IMR-90 (cell line): ENCODE data around the gene PTPRF. TPM values are rescaled to one million over a fixed set of nuclear protein-coding genes. Genes with fewer than 3 reads are reported as not detected.
A peak's percentile ranks its signal among the peaks of the same experiment; 100 is the strongest.

Experiments
- ATAC-seq: fragments of 200-7000 bp; cut with Tn5 transposase; 2 replicates; pipeline ENCODE4 v1.9.1; 2020; ENCODE audit warnings: low read depth, mild to moderate bottlenecking, moderate library complexity
- BruUV-seq: library from RNA; stranded (reverse); fragments of 400-500 nt; replicated peaks from 2 replicates; lab custom pipeline; 2021; lab: Mats Ljungman, UMichigan
- CTCF ChIA-PET: fragments of 300-600 bp; formaldehyde crosslinking; extraction: SDS; loops from one replicate; lab custom pipeline; 2021; ENCODE audit warnings: antibody characterized with exemption; lab: Yijun Ruan, JAX
- POLR2A ChIA-PET: fragments of 300-600 bp; sonication (Branson Sonifier 250); formaldehyde crosslinking; loops from one replicate; lab custom pipeline; 2022; ENCODE audit warnings: antibody characterized with exemption; ENCODE audit not compliant: unreplicated experiment; lab: Charles Lee
- DNase-seq: peaks from one replicate; pipeline ENCODE4 v3.0.0; 2013
- H2AFZ ChIP-seq: replicated peaks from 2 replicates; pipeline ENCODE3; 2013; ENCODE audit warnings: low read length, mild to moderate bottlenecking; ENCODE audit not compliant: poor library complexity
- H2AK5ac ChIP-seq: 2 replicates; pipeline ENCODE4 v1.6.1; 2013; ENCODE audit warnings: low read depth, low read length, inconsistent platforms
- H2AK9ac ChIP-seq: replicated peaks from 2 replicates; pipeline ENCODE3; 2013; ENCODE audit warnings: mild to moderate bottlenecking, low read depth, low read length, moderate library complexity; ENCODE audit not compliant: poor library complexity
- H2BK120ac ChIP-seq: 2 replicates; pipeline ENCODE4 v1.6.1; 2013; ENCODE audit warnings: low read depth, low read length, inconsistent platforms
- H2BK15ac ChIP-seq: 3 replicates; pipeline ENCODE4 v1.6.1; 2013; ENCODE audit warnings: low read depth, low read length, inconsistent platforms
- H2BK20ac ChIP-seq: 2 replicates; pipeline ENCODE4 v1.6.1; 2013; ENCODE audit warnings: low read depth, mild to moderate bottlenecking, inconsistent platforms, low read length, moderate library complexity
- H2BK5ac ChIP-seq: 2 replicates; pipeline ENCODE4 v1.6.1; 2013; ENCODE audit warnings: mild to moderate bottlenecking, low read depth, low read length, inconsistent platforms; ENCODE audit not compliant: poor library complexity, severe bottlenecking
- H3K14ac ChIP-seq: replicated peaks from 2 replicates; pipeline ENCODE4 v1.6.1; 2013; ENCODE audit warnings: low read depth, low read length, inconsistent platforms
- H3K18ac ChIP-seq: 2 replicates; pipeline ENCODE4 v1.6.1; 2013; ENCODE audit warnings: low read depth, low read length, control low read depth
- H3K23ac ChIP-seq: 2 replicates; pipeline ENCODE4 v1.6.1; 2013; ENCODE audit warnings: low read depth, low read length, inconsistent platforms
- H3K27ac ChIP-seq: 2 replicates; pipeline ENCODE4 v1.5.1; 2013; ENCODE audit warnings: mild to moderate bottlenecking, control low read depth, low read length; ENCODE audit not compliant: insufficient read depth
- H3K27me3 ChIP-seq: 2 replicates; pipeline ENCODE4 v1.6.1; 2013; ENCODE audit warnings: low read length; ENCODE audit not compliant: control insufficient read depth, insufficient read depth
- H3K36me3 ChIP-seq: 2 replicates; pipeline ENCODE4 v1.6.1; 2013; ENCODE audit warnings: low read length, mixed read lengths; ENCODE audit not compliant: control insufficient read depth, insufficient read depth
- H3K4ac ChIP-seq: 2 replicates; pipeline ENCODE4 v1.6.1; 2013; ENCODE audit warnings: low read depth, low read length, inconsistent platforms
- H3K4me1 ChIP-seq: 2 replicates; pipeline ENCODE4 v1.6.1; 2013; ENCODE audit warnings: low read length, mixed read lengths; ENCODE audit not compliant: control insufficient read depth, insufficient read depth
- H3K4me2 ChIP-seq: 2 replicates; pipeline ENCODE4 v1.6.1; 2013; ENCODE audit warnings: low read depth, mild to moderate bottlenecking, control low read depth, low read length, moderate library complexity
- H3K4me3 ChIP-seq: 2 replicates; pipeline ENCODE4 v1.5.1; 2013; ENCODE audit warnings: low read depth, mild to moderate bottlenecking, control low read depth, low read length, moderate library complexity; ENCODE audit not compliant: insufficient read depth
- H3K56ac ChIP-seq: 2 replicates; pipeline ENCODE4 v1.6.1; 2013; ENCODE audit warnings: low read length, inconsistent platforms; ENCODE audit not compliant: insufficient read depth; ENCODE audit errors: extremely low read depth
- H3K79me1 ChIP-seq, 2 experiments: 2 replicates each; pipeline ENCODE4 v1.6.1; 2013; ENCODE audit warnings: low read length in 2 of 2, inconsistent platforms in 1 of 2, low read depth in 1 of 2
- H3K9ac ChIP-seq: 2 replicates; pipeline ENCODE4 v1.6.1; 2013; ENCODE audit warnings: low read depth, low read length, control low read depth
- H3K9me1 ChIP-seq: 2 replicates; pipeline ENCODE4 v1.6.1; 2013; ENCODE audit warnings: low read length, inconsistent platforms; ENCODE audit not compliant: insufficient read depth
- H3K9me3 ChIP-seq: 2 replicates; pipeline ENCODE4 v1.6.1; 2013; ENCODE audit warnings: low read length; ENCODE audit not compliant: control insufficient read depth, insufficient read depth
- H4K20me1 ChIP-seq: 2 replicates; pipeline ENCODE4 v1.6.1; 2013; ENCODE audit warnings: low read length, inconsistent platforms; ENCODE audit not compliant: insufficient read depth
- H4K5ac ChIP-seq: 2 replicates; pipeline ENCODE4 v1.6.1; 2013; ENCODE audit warnings: mild to moderate bottlenecking, low read depth, low read length, control low read depth
- H4K8ac ChIP-seq, 2 experiments: 2 replicates each; pipeline ENCODE4 v1.6.1; 2013; ENCODE audit warnings: low read depth in 2 of 2, low read length in 2 of 2, control low read depth in 1 of 2, inconsistent platforms in 1 of 2
- H4K91ac ChIP-seq: 2 replicates; pipeline ENCODE4 v1.6.1; 2013; ENCODE audit warnings: low read depth, low read length, inconsistent platforms; ENCODE audit not compliant: insufficient read depth
- BHLHE40 ChIP-seq: fragments of 150-350 bp; IDR thresholded peaks from 2 replicates; pipeline ENCODE4 v1.6.1; 2016; ENCODE audit warnings: mild to moderate bottlenecking, low read depth, low read length
- CEBPB ChIP-seq: IDR thresholded peaks from 2 replicates; pipeline ENCODE4 v1.6.1; 2012; ENCODE audit warnings: low read depth, low read length, improper control_type of control experiment
- CHD1 ChIP-seq: IDR thresholded peaks from 2 replicates; pipeline ENCODE4 v1.6.1; 2012; ENCODE audit warnings: low read depth, low read length, improper control_type of control experiment
- CTCF ChIP-seq: conservative IDR thresholded peaks from 2 replicates; pipeline ENCODE4 v1.5.1; 2012; ENCODE audit warnings: mild to moderate bottlenecking, low read depth, low read length, improper control_type of control experiment
- ELK1 ChIP-seq: fragments of 150-350 bp; IDR thresholded peaks from 2 replicates; pipeline ENCODE4 v1.6.1; 2016; ENCODE audit warnings: low read depth, mild to moderate bottlenecking, low read length, moderate library complexity, borderline replicate concordance
- FOS ChIP-seq: fragments of 150-350 bp; IDR thresholded peaks from 2 replicates; pipeline ENCODE4 v1.6.1; 2016; ENCODE audit warnings: low read depth, low read length
- MAFK ChIP-seq: IDR thresholded peaks from 2 replicates; pipeline ENCODE4 v1.6.1; 2012; ENCODE audit warnings: low read depth, low read length, improper control_type of control experiment
- MAZ ChIP-seq: IDR thresholded peaks from 2 replicates; pipeline ENCODE4 v1.6.1; 2012; ENCODE audit warnings: low read depth, mild to moderate bottlenecking, low read length, improper control_type of control experiment, moderate library complexity, borderline replicate concordance
- MXI1 ChIP-seq: IDR thresholded peaks from 2 replicates; pipeline ENCODE4 v1.6.1; 2012; ENCODE audit warnings: low read depth, mild to moderate bottlenecking, low read length, moderate library complexity, borderline replicate concordance
- NFE2L2 ChIP-seq: fragments of 150-350 bp; IDR thresholded peaks from 2 replicates; pipeline ENCODE4 v1.6.1; 2016; ENCODE audit warnings: low read depth, mild to moderate bottlenecking, low read length
- POLR2A ChIP-seq: IDR thresholded peaks from 2 replicates; pipeline ENCODE4 v1.6.1; 2012; ENCODE audit warnings: mild to moderate bottlenecking, low read depth, low read length
- RAD21 ChIP-seq: IDR thresholded peaks from 2 replicates; pipeline ENCODE4 v1.6.1; 2012; ENCODE audit warnings: low read length, improper control_type of control experiment
- RCOR1 ChIP-seq: IDR thresholded peaks from 2 replicates; pipeline ENCODE4 v1.6.1; 2012; ENCODE audit warnings: mild to moderate bottlenecking, low read length, improper control_type of control experiment; ENCODE audit not compliant: insufficient replicate concordance
- SMC3 ChIP-seq: fragments of 150-350 bp; IDR thresholded peaks from 2 replicates; pipeline ENCODE4 v1.6.1; 2016; ENCODE audit warnings: low read depth, mild to moderate bottlenecking, antibody characterized with exemption, low read length, moderate library complexity
- USF2 ChIP-seq: fragments of 150-350 bp; IDR thresholded peaks from 2 replicates; pipeline ENCODE4 v1.6.1; 2017; ENCODE audit warnings: mild to moderate bottlenecking, antibody characterized with exemption, low read length, low read depth
- WGBS, 2 experiments: methylation state at CpG; one replicate each; pipeline versions ENCODE4 v1.1.5 to v1.1.7; 2013; ENCODE audit warnings: missing lambda C conversion rate in 2 of 2; ENCODE audit not compliant: insufficient read length in 1 of 2; ENCODE audit errors: extremely low coverage in 2 of 2; 5-methylcytosine and 5-hydroxymethylcytosine counted together
- dilution Hi-C: fragments of 300-500 bp; cut with HindIII; formaldehyde crosslinking; loops from one replicate; pipeline ENCODE4 v1.14.3; 2018; ENCODE audit warnings: low sequenced_read_pairs; ENCODE audit not compliant: unreplicated experiment
- in situ Hi-C: fragments of 300-500 bp; cut with MboI; formaldehyde crosslinking; loops from 3 replicates; pipeline ENCODE4 v1.14.3; 2019; ENCODE audit warnings: low sequenced_read_pairs, inconsistent platforms, mixed read lengths
- intact Hi-C: fragments of 100-400 bp; cut with micrococcal nuclease; formaldehyde crosslinking; loops from 2 replicates; pipeline ENCODE4 v1.10.0; 2022
- polyA plus RNA-seq, 3 experiments: library from polyadenylated mRNA; depleted of rRNA; stranded (reverse); fragments of >200 nt; gene quantifications; 2 replicates each; pipeline ENCODE4 v1.2.3, GENCODE V29; 2012; ENCODE audit warnings: low replicate concordance in 1 of 3
- total RNA-seq: library from RNA; depleted of rRNA; stranded (reverse); fragments of >200 nt; gene quantifications from 2 replicates; pipeline ENCODE4 v1.2.3, GENCODE V29; 2012

PTPRF gene
- total and polyA plus RNA-seq, 2 of the 4 experiments (the other 2 are of a cell fraction), result 25.8 to 92.3 TPM

- Histone ChIP-seq H3K56ac (no peak overlapping the region), H3K79me1 (no peaks in the 10 kb centered on the region), H2AK9ac (peak overlapping the region; percentile 48), H3K9me3 (no peaks in the 10 kb centered on the region), H2BK15ac (no peak overlapping the region), H3K4me2 (no peak overlapping the region), H2BK5ac (no peak overlapping the region), H3K23ac (no peak overlapping the region), H4K8ac (no peak overlapping the region), H4K91ac (no peak overlapping the region), H3K18ac (no peak overlapping the region), H3K4me3 (no peak overlapping the region), H2AFZ (peak overlapping the region; percentile 35), H3K27me3 (no peaks in the 10 kb centered on the region), H3K14ac (no peak overlapping the region), H3K36me3 (peaks cover 73% of the 10 kb centered on the region), H2AK5ac (no peak overlapping the region), H2BK20ac (no peak overlapping the region), H4K5ac (no peak overlapping the region), H3K27ac (no peak overlapping the region), H3K9me1 (no peaks in the 10 kb centered on the region; the same call in 1 of the 2 replicates), H4K20me1 (no peaks in the 10 kb centered on the region; the same call in none of the 2 replicates), H3K4me1 (no peaks in the 10 kb centered on the region), H3K9ac (no peak overlapping the region), H2BK120ac (no peak overlapping the region), H3K4ac (no peak overlapping the region)
- ChIA-PET CTCF (no interaction called here), POLR2A (no interaction called here)
- ATAC-seq (no peak), DNase-seq (no peak)
- TF ChIP-seq MXI1, result no peak
- no peak for TF ChIP-seq MAFK
- TF ChIP-seq SMC3, result no peak
- no peak for TF ChIP-seq CEBPB
- no peak for TF ChIP-seq CHD1
- no peak for TF ChIP-seq CTCF
- TF ChIP-seq ELK1, result no peak
- no peak for TF ChIP-seq NFE2L2
- no peak for TF ChIP-seq MAZ
- TF ChIP-seq RAD21, result no peak
- TF ChIP-seq FOS, result no peak
- no peak for TF ChIP-seq POLR2A
- no peak for TF ChIP-seq USF2
- no peak for TF ChIP-seq RCOR1
- TF ChIP-seq BHLHE40, result no peak
- intact Hi-C loops, result no loop called here
- dilution Hi-C loops, result no loop called here
- BruUV-seq, result no TSS peak
- in situ Hi-C loops, result no loop called here
- WGBS, 2 experiments, result no CpG with 5 or more reads among the region's 5 CpGs
Observed at GRCh38 chr1:43608827-43609226, 78.1 kb downstream of the PTPRF start.
